Astrocyte of the cerebellum (primary cell): ENCODE data around the gene DOC2B.

Source experiments
- DNase-seq: peaks from one replicate; pipeline ENCODE4 v3.0.0-alpha.2; 2011; ENCODE audit warnings: low read depth
- H3K4me3 ChIP-seq: 2 replicates; pipeline ENCODE4 v1.5.1; 2011; ENCODE audit warnings: mild to moderate bottlenecking, low read depth, low read length, moderate library complexity
- in situ Hi-C: cut with HindIII; loops from 2 replicates; pipeline ENCODE4 v1.10.0; 2017; ENCODE audit warnings: low sequenced_read_pairs
- TF ChIP-seq, protein P1 (sequence below): IDR thresholded peaks from 2 replicates; pipeline ENCODE4 v1.5.1; 2012; ENCODE audit warnings: low read length, low read depth, moderate library complexity, mild to moderate bottlenecking; ENCODE audit errors: missing control alignments

The DOC2B gene

DNA sequence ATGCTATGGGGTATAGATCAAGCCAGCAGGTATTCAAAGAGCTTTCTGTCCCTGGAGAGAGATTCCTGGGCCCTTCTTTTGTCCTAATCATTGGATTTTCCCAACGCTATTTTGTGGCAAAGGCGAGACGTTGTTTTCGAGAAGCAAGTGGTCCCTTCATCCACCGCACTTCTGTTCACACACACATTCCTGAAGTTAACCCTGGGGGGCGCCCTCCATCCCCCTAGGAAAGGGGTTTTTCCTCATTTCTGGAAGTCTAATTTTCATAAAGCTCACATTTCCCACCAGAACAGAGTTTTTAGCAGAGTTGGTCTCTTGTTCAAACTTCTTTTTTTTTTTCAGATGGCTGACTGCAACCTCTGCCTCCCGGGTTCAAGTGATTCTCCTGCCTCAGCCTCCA is 32.2 kb downstream of the DOC2B start:
- TF ChIP-seq, protein P1, sequence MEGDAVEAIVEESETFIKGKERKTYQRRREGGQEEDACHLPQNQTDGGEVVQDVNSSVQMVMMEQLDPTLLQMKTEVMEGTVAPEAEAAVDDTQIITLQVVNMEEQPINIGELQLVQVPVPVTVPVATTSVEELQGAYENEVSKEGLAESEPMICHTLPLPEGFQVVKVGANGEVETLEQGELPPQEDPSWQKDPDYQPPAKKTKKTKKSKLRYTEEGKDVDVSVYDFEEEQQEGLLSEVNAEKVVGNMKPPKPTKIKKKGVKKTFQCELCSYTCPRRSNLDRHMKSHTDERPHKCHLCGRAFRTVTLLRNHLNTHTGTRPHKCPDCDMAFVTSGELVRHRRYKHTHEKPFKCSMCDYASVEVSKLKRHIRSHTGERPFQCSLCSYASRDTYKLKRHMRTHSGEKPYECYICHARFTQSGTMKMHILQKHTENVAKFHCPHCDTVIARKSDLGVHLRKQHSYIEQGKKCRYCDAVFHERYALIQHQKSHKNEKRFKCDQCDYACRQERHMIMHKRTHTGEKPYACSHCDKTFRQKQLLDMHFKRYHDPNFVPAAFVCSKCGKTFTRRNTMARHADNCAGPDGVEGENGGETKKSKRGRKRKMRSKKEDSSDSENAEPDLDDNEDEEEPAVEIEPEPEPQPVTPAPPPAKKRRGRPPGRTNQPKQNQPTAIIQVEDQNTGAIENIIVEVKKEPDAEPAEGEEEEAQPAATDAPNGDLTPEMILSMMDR = no peak
- DNase-seq = no peak
- no peak overlapping the region for H3K4me3 ChIP-seq
- in situ Hi-C loops = no loop called here

DNA sequence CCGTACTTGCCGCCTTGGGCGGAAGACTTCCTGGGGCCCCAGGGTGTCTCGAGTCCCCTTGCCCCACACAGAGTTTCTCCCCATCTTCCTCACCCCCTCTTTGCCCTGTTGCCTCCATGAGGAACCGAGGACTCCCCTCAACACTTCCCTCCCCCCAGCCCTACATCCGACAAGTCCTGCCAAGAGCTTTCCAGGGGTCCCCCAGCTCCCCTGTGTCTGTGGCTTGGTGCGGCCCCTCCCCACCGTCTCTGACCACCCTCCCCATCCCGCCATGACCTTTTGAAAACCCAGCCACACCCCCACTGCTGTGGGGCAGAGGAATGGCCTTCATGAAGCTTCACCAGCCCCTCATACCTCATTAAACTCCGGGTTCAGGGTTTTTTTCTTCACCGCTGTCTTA is 32.7 kb downstream of the DOC2B start:
- in situ Hi-C loops = no loop called here
- no peak for DNase-seq
- no peak overlapping the region for H3K4me3 ChIP-seq
- TF ChIP-seq, protein P1 = no peak

DNA sequence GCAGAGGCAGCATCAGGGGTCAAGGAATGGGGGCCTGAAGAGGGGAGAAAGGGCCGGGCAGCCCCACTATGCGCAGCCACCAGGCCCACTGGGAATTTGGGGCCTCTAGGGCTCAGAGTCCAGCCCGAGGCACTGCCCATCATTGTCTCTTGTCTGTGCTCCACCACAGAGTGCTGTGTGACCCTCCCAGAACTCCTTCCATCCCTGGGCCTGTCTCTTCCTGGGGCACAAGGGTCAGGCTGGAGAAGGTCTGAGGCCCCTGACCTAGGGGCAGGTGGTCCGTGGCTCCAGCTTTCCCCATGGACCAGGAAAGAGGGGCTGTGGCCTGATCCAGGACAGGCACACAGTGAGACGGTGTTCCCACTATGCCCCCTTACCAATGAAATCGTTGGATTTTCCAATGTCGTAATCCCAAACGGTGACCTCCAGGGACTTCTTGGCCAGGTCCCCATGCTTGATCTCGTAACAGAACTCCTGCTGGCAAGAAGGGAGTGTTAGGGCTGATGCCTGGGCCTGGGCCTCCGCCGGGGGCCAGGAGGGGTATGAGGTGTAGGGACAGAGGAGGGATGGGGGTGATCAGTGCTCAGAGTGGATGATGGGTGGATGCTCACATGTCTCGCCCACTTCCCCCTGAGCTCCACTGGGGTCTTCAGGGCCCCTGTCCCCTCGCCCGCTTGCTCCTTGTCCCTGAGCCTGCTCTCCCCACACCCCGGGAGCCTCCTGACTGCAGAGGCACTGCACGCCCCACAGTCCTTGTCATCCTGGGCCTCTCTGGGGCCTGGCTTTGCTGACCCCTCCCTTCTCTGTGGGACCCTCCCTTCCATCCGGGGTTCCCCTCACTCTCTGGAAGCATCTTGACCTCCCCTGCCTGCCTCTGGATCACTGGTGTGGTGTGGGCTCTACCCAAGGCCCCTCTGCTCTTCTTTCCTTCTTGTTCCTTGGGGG is 33.4 kb downstream of the DOC2B start:
- in situ Hi-C loops = no loop called here
- DNase-seq = no peak
- TF ChIP-seq, protein P1 = no peak
- H3K4me3 ChIP-seq = no peak overlapping the region

DNA sequence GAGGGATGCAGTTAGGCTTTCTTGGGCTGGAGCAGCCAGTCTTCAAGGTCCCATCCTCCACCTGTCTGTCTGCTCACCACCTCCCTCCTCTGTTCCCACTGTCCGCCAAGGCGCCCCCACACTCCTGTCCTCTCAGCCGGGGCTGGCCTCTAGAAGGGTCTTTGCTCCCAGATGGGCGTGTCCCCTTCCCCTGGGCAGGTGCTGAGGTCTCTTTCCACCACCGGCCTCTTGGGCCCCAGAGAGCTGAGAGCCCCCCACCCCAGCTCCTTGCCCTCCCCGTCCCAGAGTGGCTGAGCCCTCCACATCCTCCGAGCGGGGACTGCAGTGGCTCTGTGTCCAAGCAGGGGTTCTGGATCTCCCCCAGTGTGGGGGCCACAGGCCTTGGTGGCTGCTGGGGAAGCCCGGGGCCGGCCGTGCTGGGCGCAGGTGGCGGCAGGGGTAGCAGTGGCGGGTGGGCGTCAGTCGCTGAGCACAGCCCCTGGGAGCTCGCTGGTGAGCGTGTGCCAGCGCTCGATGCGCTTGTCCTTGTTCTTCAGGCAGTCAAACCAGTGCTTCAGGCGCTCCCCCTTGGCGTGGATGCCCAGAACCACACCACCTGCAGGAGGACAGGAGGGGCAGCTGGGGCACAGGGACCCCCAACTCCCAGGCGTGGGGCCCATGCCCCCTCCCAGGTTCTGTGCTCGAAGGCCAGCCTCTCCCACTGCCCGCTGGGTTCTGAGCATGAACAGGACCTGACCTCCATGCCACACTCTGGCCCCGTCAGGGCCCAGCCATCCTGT is 34.3 kb downstream of the DOC2B start:
- in situ Hi-C loops = no loop called here
- TF ChIP-seq, protein P1 = no peak
- DNase-seq = no peak
- no peak overlapping the region for H3K4me3 ChIP-seq

DNA sequence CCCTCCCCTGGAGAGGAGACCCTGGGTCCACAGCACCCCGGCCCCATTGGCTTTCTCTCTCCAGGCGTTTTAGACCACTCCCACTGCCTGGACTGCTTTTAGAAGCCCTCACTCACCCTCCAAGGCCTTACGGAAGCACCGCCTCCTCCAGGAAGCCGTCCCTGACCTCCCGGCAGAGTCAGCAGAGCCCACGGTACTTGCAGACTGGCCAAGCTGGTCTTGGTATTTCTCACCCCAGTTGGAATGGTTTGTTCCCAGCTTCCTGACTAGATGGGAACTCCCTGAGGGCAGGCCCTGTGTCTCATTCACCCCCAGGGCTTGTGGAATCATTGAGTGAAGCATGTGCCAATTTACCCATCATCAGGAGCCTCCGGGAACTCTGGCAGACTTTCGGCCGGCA is 34.9 kb downstream of the DOC2B start:
- TF ChIP-seq, protein P1 = no peak
- no peak for DNase-seq
- in situ Hi-C loops = no loop called here
- no peak overlapping the region for H3K4me3 ChIP-seq

DNA sequence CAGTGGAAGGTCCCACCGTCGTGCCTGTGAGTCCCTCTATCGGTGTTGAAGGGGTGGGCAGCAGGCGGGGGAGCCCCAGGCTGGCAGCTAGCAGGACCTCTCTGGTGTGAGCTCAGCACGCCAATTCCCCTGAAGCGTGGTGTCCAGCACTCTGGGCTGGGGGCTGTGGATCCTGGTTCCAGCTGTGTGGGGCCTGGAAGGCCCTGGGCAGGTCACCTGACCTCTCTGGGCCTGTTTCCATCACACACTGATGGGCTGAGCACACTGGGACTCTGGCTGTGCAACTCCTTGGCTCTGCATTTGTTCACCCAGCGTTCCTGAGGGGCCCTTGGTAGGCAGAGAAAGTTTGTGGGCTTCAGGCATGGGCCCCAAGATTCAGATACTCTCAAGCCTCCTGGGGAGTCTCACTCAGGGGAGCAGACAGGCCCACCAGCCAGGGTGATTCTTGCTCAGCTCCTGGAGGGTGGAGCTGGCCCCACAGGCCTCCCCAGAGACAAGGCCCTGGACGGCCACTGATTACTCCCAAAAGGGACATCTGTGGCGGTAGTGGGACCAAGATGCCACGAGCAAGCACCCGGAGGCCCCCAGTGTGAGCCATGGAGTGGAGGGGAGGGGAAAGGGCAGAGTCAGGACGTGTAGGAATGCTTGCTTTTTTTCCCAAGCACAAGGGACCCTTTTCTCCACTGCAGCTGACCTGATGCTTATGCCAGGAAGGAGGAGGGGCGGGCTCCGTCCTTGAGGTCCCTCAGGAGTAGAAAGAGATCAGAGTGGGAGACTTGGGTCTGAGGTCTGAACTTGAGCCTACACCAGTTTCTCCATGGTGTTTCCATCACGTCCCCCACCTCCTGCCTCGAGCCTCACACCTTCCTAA is 35.5 kb downstream of the DOC2B start:
- in situ Hi-C loops = no loop called here
- no peak for DNase-seq

More for the DNA sequence above, 35.5 kb downstream of the DOC2B start:
- no peak overlapping the region for H3K4me3 ChIP-seq
- TF ChIP-seq, protein P1 = no peak
